A549 treated with AZD9567 at 1 μM for 4 hours (cell line): ENCODE data around the gene BBS5. TPM values are rescaled to one million over a fixed set of nuclear protein-coding genes. Genes with fewer than 3 reads are reported as not detected.

ENCODE experiments used
- total RNA-seq: library from RNA; stranded (reverse); fragments of 200-300 nt; extraction: Qiagen RNA extraction; gene quantifications from 5 replicates; pipeline ENCODE4 v1.2.3, GENCODE V29; 2022; ENCODE audit not compliant: insufficient read depth

BBS5 gene
- total RNA-seq: 3.2 to 6.3 TPM (median 5.6 TPM) in 5 replicates

GRCh38 chr2:169479257-169480078 lies at the start of gene BBS5:
TSS of gene BBS5 (plus strand) at chr2:169479494. CDS start at chr2:169479554, 60 bp downstream.

GRCh38 chr2:169509298-169509885 lies 30.1 kb downstream of the BBS5 start, which contains the start of gene KLHL41:
TSS of gene KLHL41 (plus strand) at chr2:169509702. CDS start at chr2:169509779, 77 bp downstream.

Other genes with a start within 250 kb of the BBS5 start
- 0.01 to 0.03 TPM (median 0.02 TPM) in 3 of 5 replicates, not detected in the others for gene LRP2, start 117.0 kb upstream of the BBS5 start, total RNA-seq
- gene KLHL41, start 30.2 kb downstream of the BBS5 start, total RNA-seq: 0.07 to 0.19 TPM (median 0.13 TPM) in 4 of 5 replicates, not detected in the other
- gene FASTKD1, start 94.4 kb downstream of the BBS5 start, total RNA-seq: 14.7 to 23.3 TPM (median 20.5 TPM) in 5 replicates
- 32.8 to 51.7 TPM (median 39.5 TPM) in 5 replicates for gene PPIG, start 104.9 kb downstream of the BBS5 start, total RNA-seq
- gene CFAP210, start 214.9 kb downstream of the BBS5 start, total RNA-seq: 0.22 to 0.58 TPM (median 0.40 TPM) in 4 of 5 replicates, not detected in the other
- 2.1 to 2.8 TPM (median 2.6 TPM) in 4 of 5 replicates, not detected in the other for gene PHOSPHO2, start 215.0 kb downstream of the BBS5 start, total RNA-seq